ENCODE data around the gene IL17A.
"Not testable (repeated sequence)": the region's sequence is repeated elsewhere in the genome, so short reads cannot be mapped to it uniquely, and the experiment has no call there.

IL17A gene

DNA sequence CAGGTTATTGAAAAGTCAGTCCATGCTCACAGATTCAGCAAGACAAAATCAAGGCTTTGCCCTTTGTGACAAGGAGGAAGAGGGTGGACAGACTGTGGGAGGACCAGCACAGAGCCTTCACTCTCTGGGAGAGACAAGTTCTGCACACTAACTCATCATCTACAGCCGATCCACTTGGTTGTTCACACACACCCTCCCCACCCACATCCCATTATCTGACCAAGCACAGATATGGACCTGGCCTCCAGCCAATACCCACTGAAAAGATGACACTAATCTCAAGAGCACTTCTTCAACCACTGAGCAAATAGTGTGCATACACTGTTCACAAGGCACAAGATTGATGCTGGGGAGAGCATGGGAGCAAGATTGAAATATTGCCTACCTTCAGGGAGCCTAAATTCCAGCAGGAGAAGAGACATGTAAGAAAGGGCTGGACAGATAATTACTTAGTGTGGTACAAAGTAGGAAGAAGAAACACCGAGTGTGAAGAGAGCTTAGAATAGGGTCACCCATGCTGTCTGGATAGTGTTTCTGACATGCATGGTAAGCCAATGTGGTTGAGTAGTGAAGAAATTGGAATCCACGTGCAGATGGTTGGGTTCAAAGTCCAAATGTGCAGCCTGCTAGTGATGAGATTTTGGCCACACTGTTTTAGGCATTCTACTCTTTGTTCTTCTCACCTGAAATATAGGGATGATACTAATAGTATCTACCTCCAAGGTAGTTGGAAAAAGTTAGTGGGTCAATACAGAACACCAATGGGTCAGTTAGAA, 21.7 kb upstream of the IL17A start:
- DNase-seq (ENCODE audit: low read depth) = no peak

DNA sequence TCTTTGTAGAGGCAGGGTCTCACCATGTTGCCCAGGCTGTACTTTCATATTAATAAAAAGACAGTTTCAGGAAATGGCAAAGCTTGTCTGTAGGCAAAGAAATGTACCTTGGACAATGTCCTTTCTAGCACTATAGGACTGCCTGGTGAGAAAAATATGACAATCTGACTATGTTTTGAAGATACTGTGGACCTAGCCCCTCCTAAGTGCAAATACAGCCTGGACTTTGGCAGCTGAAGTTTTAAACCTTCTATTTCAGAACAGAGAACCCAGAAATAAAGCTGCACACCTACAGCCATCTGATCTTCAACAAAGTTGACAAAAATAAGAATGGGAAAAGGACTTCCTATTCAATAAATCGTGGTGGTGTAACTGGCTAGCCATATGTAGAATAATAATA, 18.9 kb upstream of the IL17A start:
- no peak for DNase-seq (ENCODE audit: low read depth)

DNA sequence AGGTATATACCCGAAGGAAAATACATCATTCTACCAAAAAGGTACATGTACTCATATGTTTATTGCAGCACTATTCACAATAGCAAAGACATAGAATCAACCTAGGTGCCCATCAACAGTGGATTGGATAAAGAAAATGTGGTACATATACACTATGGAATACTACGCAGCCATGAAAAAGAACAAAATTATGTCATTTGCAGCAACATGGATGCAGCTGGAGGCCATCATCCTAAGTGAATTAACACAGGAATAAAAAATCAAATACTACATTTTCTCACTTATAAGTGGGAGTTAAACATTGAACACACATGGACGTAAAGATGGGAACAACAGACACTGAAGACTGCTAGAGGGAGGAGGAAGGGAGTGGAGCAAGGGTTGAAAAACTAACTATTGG, 17.8 kb upstream of the IL17A start:
- DNase-seq (ENCODE audit: low read depth) = not testable (repeated sequence)

DNA sequence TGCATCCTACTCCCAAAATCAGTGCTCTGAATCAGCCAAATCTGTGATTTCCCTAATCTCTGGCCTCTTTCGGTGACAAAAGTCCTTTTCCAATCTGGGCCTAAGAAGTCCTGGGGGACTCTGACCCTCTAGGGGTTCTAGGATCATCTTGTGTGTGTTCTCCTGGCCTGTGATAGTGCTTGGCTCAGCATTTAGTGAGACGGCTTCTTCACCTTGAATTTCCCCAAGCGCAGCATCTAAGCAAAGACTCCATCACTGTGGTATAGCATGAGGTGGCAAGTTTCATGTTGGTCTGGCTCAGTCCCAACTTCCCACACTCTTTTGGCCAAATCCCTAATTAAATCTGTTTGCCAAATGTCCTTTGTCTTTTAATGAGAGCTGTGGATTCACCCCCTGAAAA, 12.1 kb upstream of the IL17A start:
- DNase-seq (ENCODE audit: low read depth) = no peak

DNA sequence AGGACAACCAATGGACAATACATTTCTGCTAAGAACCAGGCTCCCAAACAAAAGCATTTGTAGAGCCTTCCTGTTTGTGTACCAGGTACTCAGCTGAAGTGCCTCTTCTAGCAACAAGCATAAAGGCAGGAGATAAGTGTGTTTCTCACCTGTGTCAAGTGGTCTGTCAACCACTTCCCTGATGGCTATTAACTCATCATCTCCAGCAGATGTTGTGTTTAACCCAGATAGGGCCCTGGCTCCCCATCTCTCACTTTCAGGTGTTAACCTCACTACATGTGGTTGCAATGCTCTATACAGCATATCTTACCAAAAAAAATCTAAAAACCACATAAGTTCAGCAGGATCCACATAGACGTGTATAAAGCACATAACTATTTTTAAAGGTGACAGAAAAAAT, 9.6 kb upstream of the IL17A start:
- DNase-seq (ENCODE audit: low read depth) = no peak

DNA sequence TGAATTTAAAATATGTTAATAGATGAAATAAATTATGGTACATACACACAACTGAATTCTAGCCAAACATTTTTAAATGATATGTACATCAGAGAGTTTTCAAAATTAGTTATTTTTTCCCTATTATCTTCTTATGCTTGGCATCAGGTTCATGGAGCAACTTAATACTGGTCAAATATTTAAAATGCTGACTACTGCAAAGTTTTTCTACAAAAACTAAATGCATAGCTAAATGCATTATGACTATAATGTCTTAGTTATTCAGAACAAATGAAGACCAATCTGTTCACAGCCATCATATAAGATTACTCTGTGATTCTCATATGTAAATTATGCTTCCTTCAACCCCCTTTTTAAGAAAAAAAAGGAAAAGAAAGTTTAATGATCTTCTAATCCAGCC, 8.2 kb upstream of the IL17A start:
- no peak for DNase-seq (ENCODE audit: low read depth)

DNA sequence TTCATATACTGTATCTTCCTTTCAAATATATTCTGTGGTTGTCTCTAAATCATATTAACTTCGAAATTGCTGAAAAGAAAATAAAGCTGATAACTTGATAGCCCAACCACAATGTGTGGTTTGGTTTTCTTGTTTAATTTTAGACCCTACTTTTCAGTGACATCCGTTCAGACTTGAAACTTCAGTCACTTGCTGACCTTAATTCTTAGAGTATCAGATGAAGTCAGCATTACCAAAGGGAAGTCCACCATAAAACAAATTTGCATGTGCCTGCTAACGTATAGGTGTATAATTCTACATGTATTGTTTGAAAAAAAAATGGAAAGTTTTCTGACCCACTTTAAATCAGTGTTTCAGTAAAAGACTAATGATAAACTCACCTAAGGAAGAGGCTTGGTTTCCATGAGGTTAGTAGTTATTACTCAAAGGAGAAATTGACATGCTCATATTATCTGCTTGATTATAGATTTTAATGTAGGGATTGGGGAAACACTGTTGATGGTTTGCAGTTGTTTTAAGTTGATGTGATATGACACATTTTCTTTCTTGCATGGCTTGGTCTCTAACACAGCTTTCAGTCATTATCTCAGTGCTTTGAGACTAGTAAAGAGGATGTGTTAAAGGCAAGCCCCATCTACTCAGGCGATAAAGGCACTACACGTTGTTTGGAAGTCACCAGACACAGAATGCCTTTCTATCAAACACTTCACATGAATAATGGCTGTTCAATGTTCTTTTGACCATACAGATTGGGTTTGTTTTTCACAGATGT, 5.2 kb upstream of the IL17A start:
- DNase-seq (ENCODE audit: low read depth) = no peak

DNA sequence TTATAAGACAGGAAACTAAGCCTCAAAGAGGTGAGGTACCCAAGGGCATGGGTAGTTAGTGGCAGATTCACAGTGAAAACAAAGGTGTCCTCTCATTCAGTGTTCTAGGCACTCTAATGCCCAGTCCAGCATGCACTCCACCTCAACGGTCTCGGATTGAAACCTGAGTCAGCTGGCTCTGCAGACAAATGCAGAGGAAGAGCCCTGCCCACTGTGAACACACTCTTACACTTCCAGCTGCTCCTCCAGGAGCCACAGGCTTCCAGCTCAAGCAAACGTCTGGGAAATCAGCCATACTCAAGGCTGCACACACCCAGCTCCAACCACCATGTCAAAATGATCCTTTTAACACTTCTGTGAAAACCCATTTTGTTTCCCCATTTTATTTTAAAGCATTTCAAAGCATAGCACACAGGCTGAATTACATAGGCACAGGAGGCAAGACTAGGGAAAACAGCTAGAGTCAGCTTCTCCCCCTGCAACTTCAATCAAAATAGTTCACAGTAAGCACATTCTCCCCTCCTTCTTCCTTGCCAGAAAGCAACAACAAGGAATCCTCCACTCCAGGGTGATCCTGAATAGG, 3.0 kb upstream of the IL17A start:
- DNase-seq (ENCODE audit: low read depth) = no peak

DNA sequence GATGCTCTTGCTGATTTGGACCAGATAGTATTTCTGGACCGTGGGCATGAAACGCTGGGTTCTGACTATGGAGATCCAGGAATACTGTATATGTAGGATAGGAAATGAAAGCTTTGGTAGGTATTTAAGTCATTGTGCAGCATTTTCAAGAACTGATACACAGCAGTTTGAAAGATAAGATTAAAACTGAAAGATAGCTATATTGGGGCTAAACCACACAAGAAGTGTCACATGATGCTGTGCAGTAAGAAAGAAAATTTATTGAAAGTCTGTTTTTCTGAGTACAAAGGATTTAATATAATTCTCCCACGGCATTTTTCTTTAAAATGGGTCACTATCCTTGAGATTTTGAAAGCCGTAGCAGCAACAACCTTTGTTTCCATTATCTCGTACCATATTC, 305 bp downstream of the IL17A start:
- DNase-seq (ENCODE audit: low read depth) = no peak

DNA sequence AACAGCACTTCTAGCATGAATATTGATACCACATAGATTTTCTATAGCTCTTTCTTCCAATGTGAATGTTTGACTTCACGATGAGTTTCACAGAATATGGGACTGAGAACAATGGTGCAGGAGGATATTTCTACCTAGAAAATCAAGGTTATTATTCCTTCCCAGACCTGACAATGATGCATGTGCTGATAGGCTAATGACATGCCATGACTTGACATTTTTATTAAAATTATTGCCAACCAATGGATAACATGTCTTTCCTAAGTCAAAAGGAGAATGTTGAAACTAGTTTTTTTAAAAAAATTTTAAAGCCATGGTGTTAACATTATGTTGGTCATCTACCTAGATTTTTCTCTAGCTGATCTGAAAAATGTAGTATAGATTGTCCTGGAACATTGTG, 923 bp downstream of the IL17A start:
- no peak for DNase-seq (ENCODE audit: low read depth)

DNA sequence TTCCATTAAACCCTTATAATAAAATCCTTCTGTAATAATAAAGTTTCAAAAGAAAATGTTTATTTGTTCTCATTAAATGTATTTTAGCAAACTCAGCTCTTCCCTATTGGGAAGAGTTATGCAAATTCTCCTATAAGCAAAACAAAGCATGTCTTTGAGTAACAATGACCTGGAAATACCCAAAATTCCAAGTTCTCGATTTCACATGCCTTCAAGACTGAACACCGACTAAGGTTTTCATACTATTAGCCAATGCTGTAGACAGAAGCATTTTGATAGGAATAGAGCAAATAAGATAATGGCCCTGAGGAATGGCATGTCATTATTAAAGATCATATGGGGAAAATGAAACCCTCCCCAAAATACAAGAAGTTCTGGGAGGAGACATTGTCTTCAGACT, 3.8 kb downstream of the IL17A start:
- no peak for DNase-seq (ENCODE audit: low read depth)

DNA sequence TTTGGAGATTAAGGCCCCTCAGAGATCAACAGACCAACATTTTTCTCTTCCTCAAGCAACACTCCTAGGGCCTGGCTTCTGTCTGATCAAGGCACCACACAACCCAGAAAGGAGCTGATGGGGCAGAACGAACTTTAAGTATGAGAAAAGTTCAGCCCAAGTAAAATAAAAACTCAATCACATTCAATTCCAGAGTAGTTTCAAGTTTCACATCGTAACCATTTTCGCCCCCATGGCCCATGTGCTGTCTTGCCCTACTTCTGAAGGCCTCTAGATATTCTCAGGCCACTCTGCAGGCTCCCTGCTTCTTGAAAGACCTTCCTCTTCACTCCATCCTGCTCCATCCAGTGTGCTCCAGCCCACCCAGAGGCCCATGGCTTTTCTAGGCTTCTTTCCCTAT, 4.2 kb downstream of the IL17A start:
- no peak for DNase-seq (ENCODE audit: low read depth)

DNA sequence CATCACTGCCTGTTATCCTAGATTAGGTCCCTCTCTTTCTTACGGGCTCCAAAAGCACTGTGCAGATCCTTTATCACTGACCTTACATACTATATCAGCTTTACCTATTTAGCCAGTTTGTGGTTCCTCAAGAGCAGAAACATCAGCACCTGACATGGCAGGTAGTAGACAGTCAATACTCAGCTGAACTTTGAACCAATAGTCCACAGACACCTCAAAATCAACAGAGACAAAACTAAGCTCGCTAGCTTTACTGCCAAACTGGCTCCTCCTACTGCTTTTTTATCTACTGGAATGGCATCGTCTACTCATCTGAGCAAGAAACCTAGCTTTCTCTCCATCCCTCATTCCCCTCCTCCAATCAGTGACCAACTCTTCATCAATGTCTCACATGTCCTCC, 5.6 kb downstream of the IL17A start:
- no peak for DNase-seq (ENCODE audit: low read depth)

DNA sequence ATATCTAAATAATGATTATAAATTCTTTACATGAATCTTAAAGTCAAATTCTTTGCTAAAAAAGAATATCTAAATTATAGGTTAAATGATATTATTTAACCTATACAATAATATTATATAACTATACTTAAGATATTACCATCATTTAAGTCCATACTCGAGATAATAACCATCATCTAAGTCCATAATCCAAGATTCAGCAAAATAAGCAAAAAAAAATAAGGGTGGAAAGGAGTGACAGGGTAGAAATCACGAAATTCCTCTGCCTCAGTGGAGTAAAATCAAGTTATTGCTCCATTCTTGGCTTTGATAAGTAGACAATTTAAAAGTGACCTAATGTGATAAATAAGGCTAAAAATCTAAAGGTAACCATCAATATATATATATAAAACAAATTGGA, 9.7 kb downstream of the IL17A start:
- no peak for DNase-seq (ENCODE audit: low read depth)

DNA sequence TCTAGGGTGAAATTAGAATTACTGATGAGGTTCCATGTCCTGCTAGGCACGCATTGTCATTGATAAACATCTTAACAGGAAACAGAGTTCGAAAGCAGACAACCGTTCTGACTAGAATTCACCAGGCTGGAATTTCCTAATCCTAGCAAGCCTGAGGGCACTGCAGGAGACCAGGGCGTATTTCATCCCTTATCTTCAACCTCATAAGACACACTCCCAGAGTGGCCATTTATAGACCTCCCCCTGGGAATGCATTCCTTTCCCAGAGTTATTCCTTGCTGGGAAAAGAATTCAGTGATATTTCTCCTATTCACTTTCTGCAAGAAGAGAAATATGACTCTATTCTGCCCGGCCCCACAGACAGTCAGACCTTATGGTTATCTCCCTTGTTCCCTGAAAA, 13.9 kb downstream of the IL17A start:
- not testable (repeated sequence) for DNase-seq (ENCODE audit: low read depth)

DNA sequence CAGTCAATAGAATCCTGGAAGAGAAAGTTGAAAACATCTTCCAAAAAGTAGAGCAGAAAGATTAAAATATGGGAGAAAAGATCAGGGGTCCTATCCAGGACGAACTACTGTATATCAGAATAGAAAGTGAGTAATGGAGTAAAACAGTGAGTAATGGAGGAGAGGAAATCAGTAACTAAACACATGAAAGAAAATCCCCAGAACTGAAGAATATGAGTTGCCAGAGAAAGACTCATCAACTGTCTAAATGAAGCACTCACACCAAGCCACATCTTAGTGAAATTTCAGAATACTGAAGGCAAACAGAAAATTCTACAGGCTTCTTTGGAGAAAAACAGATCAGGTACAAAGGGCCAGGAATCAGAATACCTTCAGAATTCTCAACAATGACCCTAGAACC, 14.9 kb downstream of the IL17A start:
- DNase-seq (ENCODE audit: low read depth) = no peak

DNA sequence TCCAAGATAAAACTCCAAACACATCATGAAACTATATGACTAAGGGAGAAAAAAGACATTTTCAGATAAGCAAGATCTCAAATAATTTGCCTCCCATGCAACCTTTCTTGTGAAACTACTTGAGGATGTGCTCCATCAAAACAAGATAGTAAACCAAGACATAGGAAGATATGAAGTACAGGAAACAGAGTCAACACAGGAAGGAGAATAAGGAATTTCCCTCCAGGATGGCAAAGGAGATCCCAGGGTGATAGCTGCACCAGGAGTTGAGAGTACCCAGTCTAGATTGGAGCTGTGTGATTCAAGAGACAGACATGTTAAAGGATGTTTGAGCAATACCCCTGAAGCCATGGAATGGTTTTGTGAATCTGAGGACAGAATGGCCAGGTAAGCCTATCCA, 15.3 kb downstream of the IL17A start:
- no peak for DNase-seq (ENCODE audit: low read depth)

DNA sequence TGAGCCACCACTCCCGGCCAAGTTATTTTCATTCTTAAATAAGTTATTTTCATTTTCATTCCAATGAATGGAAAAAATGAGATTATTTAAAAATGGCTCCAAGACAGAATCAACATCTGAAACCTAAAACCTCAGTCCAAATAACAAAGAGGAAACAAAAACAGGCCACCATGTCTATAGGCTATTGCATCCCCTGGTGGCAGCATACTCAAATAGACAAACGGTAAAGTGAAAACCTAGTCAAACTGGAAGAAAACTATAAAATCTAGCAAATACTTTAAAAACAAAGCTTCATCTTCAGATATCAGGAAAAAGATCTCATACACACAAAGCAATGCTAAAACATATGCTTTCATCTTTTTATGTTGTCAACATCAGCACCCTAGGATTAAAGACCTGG, 20.9 kb downstream of the IL17A start:
- DNase-seq (ENCODE audit: low read depth) = no peak

DNA sequence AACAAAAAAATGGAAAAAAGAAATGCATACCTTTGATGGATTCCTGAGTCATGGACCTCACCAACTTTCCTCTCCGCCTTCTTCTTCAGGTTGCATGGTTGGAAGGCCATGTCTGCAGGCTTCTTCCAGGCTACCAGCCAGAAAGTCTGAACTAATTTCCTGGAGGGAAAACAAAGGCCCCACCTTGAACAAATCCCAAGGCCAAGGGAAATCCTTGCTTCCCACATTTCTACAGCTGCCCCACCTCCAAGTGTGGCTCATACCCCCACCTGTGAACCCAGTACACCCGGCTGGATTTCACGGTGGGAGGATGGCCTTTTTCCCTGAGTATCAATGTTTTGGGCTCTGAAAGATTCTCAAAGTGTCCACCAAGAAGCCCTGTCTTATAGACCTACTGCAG, 22.4 kb downstream of the IL17A start:
- DNase-seq (ENCODE audit: low read depth) = no peak

DNA sequence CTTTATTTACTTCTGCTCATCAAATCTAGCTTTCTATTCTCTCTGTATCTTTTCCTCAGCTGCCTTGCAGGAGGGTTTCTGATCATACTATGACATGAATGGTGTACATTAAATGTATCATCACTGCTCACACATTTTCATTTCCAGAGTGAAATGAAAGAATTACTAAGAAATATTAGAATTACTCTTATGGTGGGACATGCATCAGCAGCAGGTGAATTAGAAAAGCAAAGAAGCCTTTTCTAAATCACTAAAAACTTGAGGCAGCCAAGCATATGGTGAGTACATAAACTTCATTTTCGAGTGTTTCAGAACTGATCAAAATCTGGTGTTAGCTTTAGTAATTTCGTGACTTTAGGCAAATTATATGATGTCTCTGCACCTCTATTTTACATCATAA, 23.6 kb downstream of the IL17A start:
- no peak for DNase-seq (ENCODE audit: low read depth)

DNA sequence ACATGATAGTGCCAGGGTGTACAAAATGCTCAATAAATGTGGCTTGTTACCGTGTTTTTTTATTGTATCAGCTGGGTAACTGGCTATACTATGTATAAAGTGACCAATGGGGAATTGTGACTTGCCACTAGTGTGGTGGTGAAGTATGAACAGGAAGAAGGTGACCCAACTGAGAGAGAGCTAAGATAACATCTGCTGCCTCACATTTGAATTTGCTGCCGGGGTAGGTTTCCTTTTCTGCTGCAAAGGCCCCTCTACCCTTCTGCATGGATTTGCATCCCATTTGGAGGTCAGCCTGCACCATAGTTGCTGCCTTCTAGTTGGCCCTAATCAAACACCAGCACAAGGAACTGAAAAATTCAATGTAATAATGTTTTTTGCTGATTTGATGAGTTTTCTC, 24.1 kb downstream of the IL17A start:
- DNase-seq (ENCODE audit: low read depth) = no peak

DNA sequence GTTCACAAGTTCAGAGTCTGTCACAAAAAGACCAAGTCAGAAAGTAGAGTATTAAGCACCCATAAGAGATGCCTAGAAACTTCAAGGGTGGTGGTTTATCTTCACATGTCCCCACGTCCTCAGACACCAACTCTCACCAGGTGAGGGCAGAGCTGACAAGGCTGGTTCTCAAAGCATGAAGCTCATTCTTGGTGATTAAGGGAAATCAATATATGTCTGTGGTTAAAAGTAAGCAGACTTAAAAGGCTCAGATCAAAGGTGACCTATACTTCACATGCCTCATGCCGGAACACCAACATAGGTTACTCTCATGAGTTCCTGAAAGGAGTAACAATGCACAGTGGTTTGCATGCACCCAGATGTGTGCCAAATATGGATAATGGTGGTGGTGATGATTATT, 27.0 kb downstream of the IL17A start:
- DNase-seq (ENCODE audit: low read depth) = no peak

DNA sequence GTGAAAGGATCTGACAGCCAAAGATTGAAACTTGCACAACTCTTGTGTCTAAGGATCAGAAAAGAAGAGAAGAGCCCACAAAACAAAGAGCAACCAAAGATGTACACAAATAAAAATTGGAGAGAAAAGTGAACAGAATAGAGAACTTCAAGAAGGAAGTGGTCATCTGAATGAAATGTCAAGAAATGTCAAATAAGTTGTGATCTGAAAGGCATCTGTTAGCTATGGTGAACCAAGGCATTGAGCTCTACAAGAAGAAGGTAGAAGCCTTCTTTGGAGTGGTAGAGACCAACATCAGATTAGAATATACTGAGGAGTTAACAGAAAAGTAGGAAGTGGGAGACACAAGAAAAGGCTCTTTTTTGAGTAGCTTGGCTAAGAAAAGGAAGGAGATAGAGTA, 29.6 kb downstream of the IL17A start:
- DNase-seq (ENCODE audit: low read depth) = no peak

Data from activated T-cell treated with anti-CD3 and anti-CD28 coated beads for 1 hour (primary cell).